ENCODE measurements around the gene MT3.

GRCh38 chr16:56554441-56554840 is 34.9 kb upstream of the MT3 start:
- TF ChIP-seq CTCF (CRISPR knock-in tag; IDR thresholded peaks at IDR 0.05) (no peak), HCFC1 (IDR thresholded peaks at IDR 0.05; ENCODE audit: low read depth, low read length) (no peak), ERF (CRISPR knock-in tag; IDR thresholded peaks at IDR 0.05) (no peak), POLR2A (IDR thresholded peaks at IDR 0.05; ENCODE audit: insufficient read depth in 1 of 2, low read depth in 2 of 2, low read length in 2 of 2) (no peak)

All from HepG2 (cell line).